Activated CD8-positive, alpha-beta memory T cell treated with anti-CD3 and anti-CD28 coated beads, Interleukin-2, amount 10 ng/mL, durations not matched to agents 7 days and 5 days (primary cell): ENCODE data around the gene KICS2. TPM values are rescaled to one million over a fixed set of nuclear protein-coding genes. Genes with fewer than 3 reads are reported as not detected.
A peak's percentile ranks its signal among the peaks of the same experiment; 100 is the strongest.

Experiments
- ATAC-seq: fragments of 150-1000 bp; cut with Tn5 transposase; one replicate; pipeline ENCODE4 v1.10.0; 2021; ENCODE audit warnings: moderate library complexity
- CTCF ChIA-PET: fragments of 350-600 bp; sonication (Branson Sonifier 250); formaldehyde crosslinking; loops from one replicate; lab custom pipeline; 2021; ENCODE audit warnings: antibody characterized with exemption; lab: Charles Lee
- DNase-seq: peaks from one replicate; pipeline ENCODE4 v3.0.0-alpha.2; 2020
- H3K27ac Mint-ChIP-seq: one replicate; pipeline ENCODE4 v1.8.0; 2021; ENCODE audit warnings: mild to moderate bottlenecking, mixed read lengths
- H3K27me3 Mint-ChIP-seq: one replicate; pipeline ENCODE4 v1.8.0; 2021; ENCODE audit warnings: mixed read lengths
- H3K36me3 Mint-ChIP-seq: one replicate; pipeline ENCODE4 v1.8.0; 2021; ENCODE audit warnings: mild to moderate bottlenecking, mixed read lengths
- H3K4me1 Mint-ChIP-seq: one replicate; pipeline ENCODE4 v1.8.0; 2021; ENCODE audit warnings: mixed read lengths
- H3K4me3 Mint-ChIP-seq: one replicate; pipeline ENCODE4 v1.8.0; 2021; ENCODE audit warnings: mild to moderate bottlenecking, moderate library complexity, mixed read lengths
- H3K9me3 Mint-ChIP-seq: one replicate; pipeline ENCODE4 v1.8.0; 2022; ENCODE audit warnings: low read depth, mixed read lengths
- total RNA-seq, 2 experiments: library from RNA; stranded (reverse); gene quantifications; one replicate each; pipeline ENCODE4 v1.2.3, GENCODE V29; 2021

Gene KICS2
- total RNA-seq = 10 to 100 TPM; 10.5 to 11.5 TPM

DNA sequence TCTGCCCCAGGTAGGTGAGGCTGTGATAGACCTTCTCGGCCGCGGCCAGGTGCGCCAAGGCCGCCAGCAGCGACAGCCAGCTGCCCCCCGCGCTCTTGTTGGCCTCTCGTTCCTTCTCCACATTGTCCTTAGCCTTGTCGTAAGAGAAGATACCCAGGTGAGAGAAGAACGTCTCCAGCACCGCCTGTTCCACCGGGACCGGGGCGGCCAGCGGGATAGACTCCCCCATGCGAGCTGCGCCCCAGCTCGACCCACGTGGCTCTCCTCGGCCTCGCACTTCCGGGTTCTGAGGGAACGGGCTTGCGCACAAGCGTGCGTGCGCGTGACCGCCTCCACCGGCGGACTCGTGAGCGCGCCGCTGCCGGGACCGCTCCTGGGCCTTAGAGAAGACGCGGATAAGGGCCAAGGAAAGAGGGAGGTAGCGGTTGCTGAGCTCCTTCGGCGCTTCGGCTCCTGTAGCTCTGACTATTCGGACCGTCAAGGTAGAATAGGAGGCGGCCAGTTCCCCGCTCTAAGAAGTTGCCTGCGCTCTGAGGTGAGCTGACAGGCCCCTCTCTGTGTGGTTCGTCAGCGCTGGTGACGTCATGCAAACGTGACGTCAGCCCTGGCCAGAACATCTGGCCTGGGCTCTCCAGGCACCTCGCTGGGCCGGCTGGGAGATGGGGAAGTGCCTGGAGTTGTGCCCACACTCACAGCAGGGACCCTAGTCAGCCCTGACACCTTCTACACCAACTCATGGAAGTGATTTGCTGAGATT, at the start of gene KICS2:
KICS2 (minus strand) TSS at position 288 of the 757 bp plus-strand sequence; CDS start at position 229, 59 bp downstream.
- Mint-ChIP-seq H3K4me3 (peak within 1 kb of the TSS; percentile 94), H3K9me3 (no peaks in the 10 kb centered on the region), H3K27me3 (peaks cover 21% of the 10 kb centered on the region), H3K4me1 (peaks cover 34% of the 10 kb centered on the region), H3K27ac (peak within 1 kb of the TSS; percentile 93), H3K36me3 (no peaks in the 10 kb centered on the region)
- peak; percentile 93 for DNase-seq
- ATAC-seq = peak; percentile 96
- CTCF ChIA-PET = no interaction called here

DNA sequence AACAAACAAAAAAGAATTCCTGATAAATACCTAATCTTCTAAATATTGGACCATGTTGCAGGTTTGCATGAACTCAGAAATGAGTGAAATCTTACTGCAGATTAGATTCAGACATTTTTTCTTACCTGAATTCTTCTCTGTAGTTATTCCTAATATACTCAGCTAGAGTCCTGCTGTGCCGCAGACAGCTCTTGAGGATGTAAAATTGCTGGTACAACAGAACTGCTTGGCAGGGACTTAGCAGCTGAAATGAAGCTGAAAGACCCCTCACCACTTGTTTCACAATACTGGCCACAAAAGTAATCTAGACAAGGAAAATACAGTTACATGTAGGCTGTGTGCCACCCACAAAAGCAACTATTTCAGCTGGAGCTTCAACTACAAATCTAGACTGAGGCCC, 48.3 kb upstream of the KICS2 start:
- no peak for ATAC-seq
- H3K27ac Mint-ChIP-seq = no peak overlapping the region
- CTCF ChIA-PET = no interaction called here

DNA sequence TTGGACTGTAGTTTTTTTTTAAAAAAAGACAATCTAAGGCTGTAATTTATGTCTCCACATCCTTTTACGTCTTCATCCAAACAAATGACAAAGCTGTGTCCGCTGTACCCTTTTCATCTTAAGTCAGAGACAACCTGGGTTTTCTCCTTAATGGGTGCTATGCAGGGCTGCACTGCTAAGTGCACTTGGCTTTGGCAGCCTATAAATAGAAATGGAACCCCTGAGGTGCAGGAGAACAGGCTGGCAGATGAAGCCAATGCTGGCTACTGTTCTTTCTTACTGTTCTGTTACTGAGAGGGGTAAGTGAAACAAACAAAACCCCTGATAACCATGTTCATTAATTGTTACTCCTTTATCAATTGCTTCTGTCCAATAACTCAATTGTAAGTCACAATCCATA, 47.1 kb upstream of the KICS2 start:
- Mint-ChIP-seq H3K36me3 (no peaks in the 10 kb centered on the region), H3K4me1 (peaks cover 4% of the 10 kb centered on the region), H3K4me3 (no peak overlapping the region), H3K27me3 (peaks cover 18% of the 10 kb centered on the region), H3K27ac (no peak overlapping the region), H3K9me3 (no peaks in the 10 kb centered on the region)
- ATAC-seq (no peak), DNase-seq (no peak)
- CTCF ChIA-PET = no interaction called here

More for the DNA sequence above, 48.3 kb upstream of the KICS2 start:
- H3K9me3 Mint-ChIP-seq = no peaks in the 10 kb centered on the region
- no peaks in the 10 kb centered on the region for H3K36me3 Mint-ChIP-seq
- DNase-seq = no peak
- no peak overlapping the region for H3K4me3 Mint-ChIP-seq
- H3K4me1 Mint-ChIP-seq = peaks cover 4% of the 10 kb centered on the region
- H3K27me3 Mint-ChIP-seq = peaks cover 14% of the 10 kb centered on the region

DNA sequence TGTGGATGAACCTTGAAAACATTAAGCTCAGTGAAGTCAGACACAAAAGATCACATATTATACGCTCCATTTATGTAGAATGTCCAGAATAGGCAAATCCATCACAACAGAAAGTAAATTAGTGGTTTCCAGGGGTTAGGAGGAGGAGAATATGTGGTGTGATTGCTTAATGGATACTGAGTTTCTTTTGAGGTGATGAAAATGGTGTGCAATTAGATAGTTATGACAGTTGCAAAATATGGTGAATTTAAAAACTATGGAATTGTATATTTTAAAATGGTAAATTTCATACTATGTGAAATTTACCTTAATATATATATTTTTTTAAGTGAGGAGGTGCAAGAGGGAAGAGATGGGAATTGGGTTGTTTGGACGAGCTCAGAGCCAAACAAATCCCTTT, 46.3 kb upstream of the KICS2 start:
- Mint-ChIP-seq H3K4me3 (no peak overlapping the region), H3K4me1 (peaks cover 4% of the 10 kb centered on the region), H3K27me3 (peaks cover 18% of the 10 kb centered on the region), H3K36me3 (no peaks in the 10 kb centered on the region), H3K27ac (no peak overlapping the region), H3K9me3 (no peaks in the 10 kb centered on the region)
- DNase-seq = no peak
- CTCF ChIA-PET = interaction anchor here (1.3 kb wide), 1 partner anchor 12 kb away, joined by 5 read pairs; no protein-coding TSS in a partner anchor
- ATAC-seq = no peak

DNA sequence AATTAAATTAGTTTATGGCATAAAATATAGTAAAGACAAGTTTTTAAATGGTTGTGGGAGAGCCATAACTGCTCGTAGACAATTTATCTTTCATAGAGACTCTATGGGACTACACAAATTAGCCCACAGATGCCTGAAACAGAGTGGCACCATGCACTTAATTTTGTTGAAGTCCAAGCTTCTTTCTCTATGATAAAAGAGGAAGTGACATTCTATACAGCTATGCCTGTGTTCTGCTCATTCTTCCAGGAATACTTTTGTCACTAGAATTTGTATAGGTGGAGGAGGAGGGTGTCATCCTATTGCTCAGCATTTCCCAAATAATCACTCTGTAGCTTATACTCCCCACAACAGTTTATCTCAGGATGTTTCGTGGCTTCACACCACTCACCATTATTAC, 43.7 kb upstream of the KICS2 start:
- H3K36me3 Mint-ChIP-seq = no peaks in the 10 kb centered on the region
- CTCF ChIA-PET = no interaction called here
- H3K27me3 Mint-ChIP-seq = peaks cover 18% of the 10 kb centered on the region
- no peak overlapping the region for H3K27ac Mint-ChIP-seq
- no peak overlapping the region for H3K4me3 Mint-ChIP-seq
- H3K4me1 Mint-ChIP-seq = peaks cover 4% of the 10 kb centered on the region
- DNase-seq (no peak), ATAC-seq (no peak)
- no peaks in the 10 kb centered on the region for H3K9me3 Mint-ChIP-seq

DNA sequence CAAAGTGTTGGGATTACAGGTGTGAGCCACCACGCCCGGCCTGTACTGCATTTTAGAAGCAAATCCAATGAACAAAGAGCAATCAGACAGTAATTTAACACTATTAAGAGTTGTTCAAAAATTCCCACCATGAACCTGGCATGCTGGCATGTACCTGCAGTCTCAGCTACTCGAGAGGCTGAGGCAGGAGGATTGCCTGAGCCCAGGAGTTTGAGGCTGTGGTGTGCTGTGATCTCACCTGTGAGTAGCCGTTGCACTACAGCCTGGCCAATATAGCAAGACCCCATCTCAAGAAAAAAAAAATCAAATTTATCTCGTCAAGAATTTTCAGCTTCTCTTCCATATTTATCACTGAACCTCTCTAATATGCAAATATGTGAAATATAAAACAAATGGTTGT, 39.7 kb upstream of the KICS2 start:
- Mint-ChIP-seq H3K4me1 (peaks cover 4% of the 10 kb centered on the region), H3K27me3 (peaks cover 8% of the 10 kb centered on the region), H3K4me3 (no peak overlapping the region), H3K36me3 (no peaks in the 10 kb centered on the region), H3K9me3 (no peaks in the 10 kb centered on the region), H3K27ac (no peak overlapping the region)
- DNase-seq (no peak), ATAC-seq (no peak)
- CTCF ChIA-PET = no interaction called here

DNA sequence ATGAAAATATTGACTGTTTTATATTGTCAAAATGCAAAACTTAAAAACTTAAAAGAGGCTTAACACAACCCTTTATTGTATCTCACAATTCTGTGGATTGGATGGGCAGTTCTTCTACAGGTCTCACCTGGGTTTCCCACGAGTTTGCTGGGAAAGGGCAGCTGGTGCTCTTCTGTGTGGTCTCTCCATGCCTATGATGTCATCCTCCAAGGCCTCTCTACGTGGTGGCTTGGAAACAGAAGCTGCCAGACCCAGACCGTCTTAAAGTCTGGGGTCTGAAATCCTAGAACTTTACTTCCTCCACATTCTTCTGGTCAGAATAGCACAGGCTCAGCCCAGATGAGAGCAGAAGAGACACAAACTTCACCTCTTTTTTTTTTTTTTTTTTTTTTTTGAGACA, 36.5 kb upstream of the KICS2 start:
- DNase-seq (no peak), ATAC-seq (no peak)
- Mint-ChIP-seq H3K27me3 (peaks cover 3% of the 10 kb centered on the region), H3K36me3 (no peaks in the 10 kb centered on the region), H3K27ac (no peak overlapping the region), H3K9me3 (no peaks in the 10 kb centered on the region), H3K4me1 (no peaks in the 10 kb centered on the region), H3K4me3 (no peak overlapping the region)
- CTCF ChIA-PET = interaction anchor here (0.7 to 1.8 kb wide), 4 partner anchors 8 to 414 kb away, joined by 3 to 6 read pairs (median 4); partner anchors contain the start of gene SRGAP1

DNA sequence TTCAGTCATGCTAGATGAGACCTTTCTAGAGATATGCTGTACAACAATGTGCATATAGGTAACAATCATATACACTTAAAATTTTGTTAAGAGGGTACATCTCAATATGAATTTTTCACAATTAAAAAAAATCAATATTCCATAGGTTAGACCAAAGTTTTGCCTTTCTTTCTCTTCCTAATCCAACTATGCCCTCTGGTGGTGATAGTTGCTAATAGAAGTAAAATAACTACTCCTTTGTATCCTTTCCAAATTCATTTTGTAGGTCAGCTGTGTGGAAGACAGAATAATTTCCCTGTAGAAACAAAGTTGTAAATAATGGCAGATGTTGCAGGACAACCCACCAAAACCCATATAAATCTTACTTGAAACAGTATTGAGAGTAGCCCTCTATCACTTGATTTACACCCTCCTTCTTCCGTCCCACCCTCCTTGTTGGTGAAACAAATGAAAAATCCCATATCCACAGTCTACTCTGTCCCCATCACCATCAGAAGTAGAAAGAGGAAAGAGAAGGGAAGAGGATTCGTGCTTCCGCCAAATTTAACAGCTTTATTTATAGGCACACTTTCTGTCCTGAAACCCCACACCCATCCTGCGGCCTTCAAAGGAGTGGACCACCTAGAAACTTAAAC, 34.2 kb upstream of the KICS2 start:
- DNase-seq (no peak), ATAC-seq (no peak)
- CTCF ChIA-PET = interaction anchor here (0.8 to 1.3 kb wide), 5 partner anchors 12 to 422 kb away, joined by 3 to 5 read pairs (median 3); no protein-coding TSS in a partner anchor
- Mint-ChIP-seq H3K36me3 (no peaks in the 10 kb centered on the region), H3K4me3 (no peak overlapping the region), H3K9me3 (no peaks in the 10 kb centered on the region), H3K27me3 (peaks cover 3% of the 10 kb centered on the region), H3K27ac (no peak overlapping the region), H3K4me1 (no peaks in the 10 kb centered on the region)

DNA sequence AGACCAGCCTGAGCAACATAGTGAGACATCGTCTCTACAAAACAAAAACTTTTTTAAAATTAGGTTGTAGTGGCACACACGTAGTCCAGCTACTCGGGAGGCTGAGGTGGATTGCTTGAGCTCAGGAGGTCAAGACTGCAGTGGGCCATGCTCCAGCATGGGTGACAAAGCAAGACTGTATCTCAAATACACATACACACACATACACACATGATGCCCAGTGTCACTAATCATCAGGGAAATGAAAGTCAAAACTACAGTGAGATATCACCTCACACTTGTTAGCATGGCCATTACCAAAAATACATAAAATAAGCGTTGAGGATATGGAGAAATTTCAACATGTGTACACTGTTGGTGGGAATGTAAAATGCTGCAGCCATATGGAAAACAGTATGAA, 33.2 kb upstream of the KICS2 start:
- no peak overlapping the region for H3K27ac Mint-ChIP-seq
- no peaks in the 10 kb centered on the region for H3K9me3 Mint-ChIP-seq
- no peaks in the 10 kb centered on the region for H3K36me3 Mint-ChIP-seq
- DNase-seq = no peak
- H3K4me3 Mint-ChIP-seq = no peak overlapping the region
- no peaks in the 10 kb centered on the region for H3K4me1 Mint-ChIP-seq
- no peak for ATAC-seq
- CTCF ChIA-PET = no interaction called here
- no peaks in the 10 kb centered on the region for H3K27me3 Mint-ChIP-seq

DNA sequence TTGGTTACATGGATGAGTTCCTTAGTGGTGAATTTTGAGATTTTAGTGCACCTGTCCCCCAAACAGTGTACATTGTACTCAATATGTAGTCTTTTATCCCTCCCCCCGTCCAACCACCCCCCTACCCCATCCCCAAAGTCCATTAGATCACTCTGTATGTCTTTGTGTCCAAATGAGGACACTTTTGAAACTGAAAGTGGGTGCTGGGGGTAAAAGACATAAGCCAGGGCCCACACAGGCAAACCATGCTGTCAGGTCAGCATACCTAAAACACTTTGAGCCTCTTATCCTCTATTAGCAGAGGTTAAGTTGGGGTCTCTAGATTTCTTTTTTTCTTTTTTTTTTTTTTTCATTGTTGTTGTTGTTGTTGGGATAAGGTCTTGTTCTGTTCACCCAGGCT, 31.3 kb upstream of the KICS2 start:
- Mint-ChIP-seq H3K4me1 (no peaks in the 10 kb centered on the region), H3K27ac (no peak overlapping the region), H3K36me3 (no peaks in the 10 kb centered on the region), H3K9me3 (no peaks in the 10 kb centered on the region), H3K27me3 (no peaks in the 10 kb centered on the region), H3K4me3 (no peak overlapping the region)
- CTCF ChIA-PET = no interaction called here
- DNase-seq = no peak
- no peak for ATAC-seq

DNA sequence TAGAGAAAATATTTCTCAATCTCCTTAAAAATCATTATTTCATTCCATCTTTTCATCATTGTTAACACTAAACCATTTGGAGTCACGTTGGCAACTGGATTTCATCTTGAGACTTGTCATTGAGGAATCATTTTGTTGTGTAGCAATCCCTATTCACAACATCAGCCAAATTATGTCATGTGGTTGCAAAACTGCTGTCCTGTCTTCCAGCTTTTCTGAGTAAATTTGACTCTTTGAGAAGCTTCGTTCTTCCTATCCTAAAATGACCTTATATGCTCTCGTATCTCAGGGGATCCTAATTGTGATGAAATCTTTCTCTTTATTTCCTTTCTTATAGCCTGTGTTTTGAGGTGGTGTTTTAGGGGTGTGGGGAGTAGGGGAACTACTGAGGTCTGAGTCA, 30.6 kb upstream of the KICS2 start:
- CTCF ChIA-PET = no interaction called here
- Mint-ChIP-seq H3K9me3 (no peaks in the 10 kb centered on the region), H3K36me3 (no peaks in the 10 kb centered on the region), H3K27ac (no peak overlapping the region), H3K27me3 (no peaks in the 10 kb centered on the region), H3K4me1 (no peaks in the 10 kb centered on the region), H3K4me3 (no peak overlapping the region)
- ATAC-seq (no peak), DNase-seq (no peak)

DNA sequence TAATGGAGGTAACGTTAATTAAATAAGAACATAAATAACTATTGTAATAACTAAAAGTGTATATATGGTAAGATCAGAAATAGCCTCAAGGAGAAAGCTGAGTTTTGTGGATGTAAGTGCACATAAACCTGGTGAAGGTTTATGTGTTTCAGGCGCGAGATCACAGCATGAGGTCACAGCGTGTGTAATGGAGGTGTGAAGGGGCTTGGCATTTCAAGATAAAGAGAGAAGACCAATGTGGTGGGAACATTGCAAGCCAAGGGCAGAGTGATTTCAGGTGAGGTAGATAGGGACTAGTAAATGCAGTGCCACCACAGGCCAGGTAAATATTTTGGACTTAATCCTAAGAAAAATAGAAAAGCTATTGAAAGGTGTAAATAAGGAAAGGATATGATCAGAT, 21.7 kb upstream of the KICS2 start:
- Mint-ChIP-seq H3K36me3 (no peaks in the 10 kb centered on the region), H3K27me3 (peaks cover 9% of the 10 kb centered on the region), H3K27ac (no peak overlapping the region), H3K9me3 (no peaks in the 10 kb centered on the region), H3K4me1 (no peaks in the 10 kb centered on the region), H3K4me3 (no peak overlapping the region)
- CTCF ChIA-PET = no interaction called here
- no peak for ATAC-seq
- DNase-seq = no peak

DNA sequence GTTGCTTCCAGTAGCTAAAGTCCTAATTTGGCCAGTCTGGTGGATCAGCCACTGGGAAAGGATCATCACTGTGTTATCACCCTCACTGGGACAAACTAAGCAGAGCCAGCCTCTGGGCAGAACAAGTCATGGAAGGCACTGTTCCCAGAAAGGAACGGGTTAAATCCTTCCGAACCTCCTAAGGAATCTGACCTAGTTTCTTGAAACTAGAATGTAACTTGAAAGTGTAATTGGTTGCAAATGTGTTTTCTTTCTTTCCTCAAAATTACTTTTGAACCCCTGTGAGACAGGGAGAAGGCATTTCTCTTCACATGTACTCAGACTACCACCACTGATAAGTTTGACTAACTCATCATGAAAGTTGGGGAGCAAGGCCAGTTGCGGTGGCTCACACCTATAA, 18.7 kb upstream of the KICS2 start:
- no peaks in the 10 kb centered on the region for H3K36me3 Mint-ChIP-seq
- H3K9me3 Mint-ChIP-seq = no peaks in the 10 kb centered on the region
- no peaks in the 10 kb centered on the region for H3K4me1 Mint-ChIP-seq
- H3K4me3 Mint-ChIP-seq = no peak overlapping the region
- peaks cover 9% of the 10 kb centered on the region for H3K27me3 Mint-ChIP-seq
- ATAC-seq = no peak
- DNase-seq = no peak
- no peak overlapping the region for H3K27ac Mint-ChIP-seq
- CTCF ChIA-PET = no interaction called here

DNA sequence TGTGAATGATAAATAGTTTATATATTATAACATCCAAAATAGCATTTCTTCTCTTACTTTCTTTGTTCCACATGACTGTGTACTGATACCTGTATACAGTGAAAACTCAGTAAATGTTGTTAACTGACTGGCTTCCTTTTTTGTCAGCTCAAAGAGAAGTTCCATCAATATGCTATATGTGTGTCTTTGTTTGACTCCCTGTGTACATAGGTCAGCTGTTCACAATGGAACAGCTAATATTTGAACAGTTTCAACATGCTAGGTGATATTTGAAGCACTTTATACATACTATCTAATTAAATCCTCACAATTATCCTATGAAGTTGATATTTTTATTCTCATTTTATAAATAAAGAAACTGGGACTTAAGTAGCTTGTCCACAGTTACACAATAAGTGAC, 15.3 kb upstream of the KICS2 start:
- CTCF ChIA-PET = no interaction called here
- H3K4me1 Mint-ChIP-seq = no peaks in the 10 kb centered on the region
- peaks cover 14% of the 10 kb centered on the region for H3K27me3 Mint-ChIP-seq
- no peaks in the 10 kb centered on the region for H3K36me3 Mint-ChIP-seq
- no peak overlapping the region for H3K27ac Mint-ChIP-seq
- DNase-seq (no peak), ATAC-seq (no peak)
- no peak overlapping the region for H3K4me3 Mint-ChIP-seq
- H3K9me3 Mint-ChIP-seq = no peaks in the 10 kb centered on the region
